ENCODE data around the gene HAPSTR1.
A peak's percentile ranks its signal among the peaks of the same experiment; 100 is the strongest.
"Not testable (repeated sequence)": the region's sequence is repeated elsewhere in the genome, so short reads cannot be mapped to it uniquely, and the experiment has no call there.

The HAPSTR1 gene

GRCh38 chr16:9077091-9077809 lies 14.2 kb upstream of the HAPSTR1 start:
- TF ChIP-seq JUND (IDR thresholded peaks at IDR 0.05; ENCODE audit: low read depth), result no peak
- DNase-seq (ENCODE audit: low read depth in 1 of 2, low spot score in 1 of 2), result no peak
- in situ Hi-C loops (cut with HindIII; ENCODE audit: low pct_unique_long_range_greater_than_20kb, low sequenced_read_pairs), result no loop called here

GRCh38 chr16:9078467-9079429 lies 12.7 kb upstream of the HAPSTR1 start:
- peak in 1 of 2 experiments; percentile 95 for DNase-seq (ENCODE audit: low read depth in 1 of 2, low spot score in 1 of 2)
- in situ Hi-C loops (cut with HindIII; ENCODE audit: low pct_unique_long_range_greater_than_20kb, low sequenced_read_pairs), result not testable (repeated sequence)

- in situ Hi-C loops (cut with HindIII; ENCODE audit: low pct_unique_long_range_greater_than_20kb, low sequenced_read_pairs), result no loop called here
- no peak for DNase-seq (ENCODE audit: low read depth in 1 of 2, low spot score in 1 of 2)
- no peak for TF ChIP-seq JUND (IDR thresholded peaks at IDR 0.05; ENCODE audit: low read depth)
Observed at GRCh38 chr16:9079430-9079812, 12.0 kb upstream of the HAPSTR1 start.

GRCh38 chr16:9081158-9081557 lies 10.3 kb upstream of the HAPSTR1 start:
- DNase-seq (ENCODE audit: low read depth in 1 of 2, low spot score in 1 of 2), result no peak
- no peak for TF ChIP-seq JUND (IDR thresholded peaks at IDR 0.05; ENCODE audit: low read depth)
- in situ Hi-C loops (cut with HindIII; ENCODE audit: low pct_unique_long_range_greater_than_20kb, low sequenced_read_pairs), result no loop called here

- no peak for DNase-seq (ENCODE audit: low read depth in 1 of 2, low spot score in 1 of 2)
- in situ Hi-C loops (cut with HindIII; ENCODE audit: low pct_unique_long_range_greater_than_20kb, low sequenced_read_pairs), result no loop called here
- no peak for TF ChIP-seq JUND (IDR thresholded peaks at IDR 0.05; ENCODE audit: low read depth)
Observed at GRCh38 chr16:9081843-9082242, 9.6 kb upstream of the HAPSTR1 start.

- in situ Hi-C loops (cut with HindIII; ENCODE audit: low pct_unique_long_range_greater_than_20kb, low sequenced_read_pairs), result no loop called here
- no peak for TF ChIP-seq JUND (IDR thresholded peaks at IDR 0.05; ENCODE audit: low read depth)
Observed at GRCh38 chr16:9082422-9082821, 9.0 kb upstream of the HAPSTR1 start.

GRCh38 chr16:9087733-9088132 lies 3.7 kb upstream of the HAPSTR1 start:
- DNase-seq (ENCODE audit: low read depth in 1 of 2, low spot score in 1 of 2); in situ Hi-C loops (cut with HindIII; ENCODE audit: low pct_unique_long_range_greater_than_20kb, low sequenced_read_pairs): not testable (repeated sequence)

More at GRCh38 chr16:9082422-9082821, 9.0 kb upstream of the HAPSTR1 start:
- no peak for DNase-seq (ENCODE audit: low read depth in 1 of 2, low spot score in 1 of 2)

GRCh38 chr16:9088848-9089247 lies 2.6 kb upstream of the HAPSTR1 start:
- DNase-seq (ENCODE audit: low read depth in 1 of 2, low spot score in 1 of 2), result no peak
- in situ Hi-C loops (cut with HindIII; ENCODE audit: low pct_unique_long_range_greater_than_20kb, low sequenced_read_pairs), result no loop called here
- TF ChIP-seq JUND (IDR thresholded peaks at IDR 0.05; ENCODE audit: low read depth), result no peak

- no peak for TF ChIP-seq JUND (IDR thresholded peaks at IDR 0.05; ENCODE audit: low read depth)
- in situ Hi-C loops (cut with HindIII; ENCODE audit: low pct_unique_long_range_greater_than_20kb, low sequenced_read_pairs), result no loop called here
- no peak for DNase-seq (ENCODE audit: low read depth in 1 of 2, low spot score in 1 of 2)
Observed at GRCh38 chr16:9089660-9090059, 1.8 kb upstream of the HAPSTR1 start.

GRCh38 chr16:9090101-9090959 lies 1.1 kb upstream of the HAPSTR1 start:
- TF ChIP-seq JUND (IDR thresholded peaks at IDR 0.05; ENCODE audit: low read depth), result no peak
- DNase-seq (ENCODE audit: low read depth in 1 of 2, low spot score in 1 of 2), result peak in 1 of 2 experiments; percentile 37
- in situ Hi-C loops (cut with HindIII; ENCODE audit: low pct_unique_long_range_greater_than_20kb, low sequenced_read_pairs), result no loop called here

- TF ChIP-seq JUND (IDR thresholded peaks at IDR 0.05; ENCODE audit: low read depth), result no peak
- in situ Hi-C loops (cut with HindIII; ENCODE audit: low pct_unique_long_range_greater_than_20kb, low sequenced_read_pairs), result no loop called here
- DNase-seq (ENCODE audit: low read depth in 1 of 2, low spot score in 1 of 2), result peak in 1 of 2 experiments; percentile 42
Observed at GRCh38 chr16:9091867-9092281, 430 bp downstream of the HAPSTR1 start.

GRCh38 chr16:9092282-9092977 lies 986 bp downstream of the HAPSTR1 start:
- no peak for TF ChIP-seq JUND (IDR thresholded peaks at IDR 0.05; ENCODE audit: low read depth)
- DNase-seq (ENCODE audit: low read depth in 1 of 2, low spot score in 1 of 2), result peak in 1 of 2 experiments; percentile 23
- in situ Hi-C loops (cut with HindIII; ENCODE audit: low pct_unique_long_range_greater_than_20kb, low sequenced_read_pairs), result no loop called here
